ENCODE measurements around the gene TRIM17. TPM values are rescaled to one million over a fixed set of nuclear protein-coding genes. Genes with fewer than 3 reads are reported as not detected.

The TRIM17 gene
- total and polyA plus RNA-seq, 5 experiments from 2014 or later, result 0.39 to 3.1 (median 0.62) TPM

DNA sequence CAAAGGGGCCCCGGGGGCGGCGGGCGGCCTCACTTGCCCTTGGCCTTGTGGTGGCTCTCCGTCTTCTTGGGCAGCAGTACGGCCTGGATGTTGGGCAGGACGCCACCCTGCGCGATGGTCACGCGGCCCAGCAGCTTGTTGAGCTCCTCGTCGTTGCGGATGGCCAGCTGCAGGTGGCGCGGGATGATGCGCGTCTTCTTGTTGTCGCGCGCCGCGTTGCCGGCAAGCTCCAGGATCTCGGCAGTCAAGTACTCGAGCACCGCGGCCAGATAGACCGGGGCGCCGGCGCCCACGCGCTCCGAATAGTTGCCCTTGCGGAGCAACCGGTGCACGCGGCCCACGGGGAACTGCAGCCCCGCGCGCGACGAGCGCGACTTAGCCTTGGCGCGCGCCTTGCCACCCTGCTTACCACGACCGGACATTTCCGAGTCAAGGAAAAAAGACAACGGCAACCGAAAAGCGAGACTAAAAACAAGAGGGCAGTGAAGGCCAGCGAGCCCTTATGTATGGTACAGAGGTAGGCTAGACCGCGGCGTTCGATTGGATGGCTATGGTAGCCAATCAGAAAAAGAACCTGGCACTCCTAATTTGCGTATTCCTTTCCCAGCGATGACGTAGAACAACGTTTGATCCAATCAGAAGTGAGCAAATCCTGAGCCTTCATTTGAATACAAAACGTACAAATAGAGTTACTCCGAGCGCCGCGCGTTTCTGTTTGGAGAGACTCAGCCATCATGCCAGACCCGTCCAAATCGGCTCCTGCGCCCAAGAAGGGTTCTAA, 40.9 kb upstream of the TRIM17 start:
- peak; percentile 82 to 84 for ATAC-seq
- Mint-ChIP-seq H3K27ac (peak overlapping the region; percentile 89 to 100 (median 98)), H3K27me3 (peaks cover 0 to 30% (median 8%) of the 10 kb centered on the region in 5 donors), H3K4me1 (peaks cover 13 to 51% (median 34%) of the 10 kb centered on the region in 4 donors), H3K4me3 (peak overlapping the region; percentile 83 to 99 (median 94)), H3K9me3 (peaks cover 0 to 1% (median 0%) of the 10 kb centered on the region in 9 donors), H3K36me3 (peaks cover 0 to 9% (median 0%) of the 10 kb centered on the region in 3 donors)
- POLR2A ChIA-PET, result interaction anchor here (0.7 to 3.8 kb wide), 9 partner anchors 12 to 375 kb away, joined by 3 to 37 read pairs (median 4); partner anchors contain the start of genes ARF1, RNF187 and TRIM11
- DNase-seq, result peak; percentile 61 to 94 (median 86)

DNA sequence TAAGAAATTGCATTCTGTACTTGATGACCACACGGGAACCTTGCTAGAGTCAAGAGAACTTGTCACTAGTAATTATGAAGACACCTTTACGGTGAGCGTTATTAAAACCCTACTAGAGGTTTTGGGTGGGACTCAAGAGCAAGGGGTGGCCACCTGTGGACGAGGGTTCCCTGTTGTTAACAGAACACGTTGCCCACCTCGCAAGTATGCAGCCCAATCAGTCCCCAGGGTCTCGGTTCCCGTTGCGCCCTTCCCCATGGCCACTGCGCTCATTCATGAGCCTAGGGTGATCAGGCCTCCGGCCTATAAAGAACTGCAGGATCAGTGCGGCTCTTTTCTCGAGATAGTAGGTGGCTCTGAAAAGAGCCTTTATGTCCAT, 40.3 kb upstream of the TRIM17 start:
- no peak for DNase-seq
- peaks cover 13 to 49% (median 32%) of the 10 kb centered on the region in 4 donors for H3K4me1 Mint-ChIP-seq
- peak in 1 of 2 donors; percentile 2 for ATAC-seq
- POLR2A ChIA-PET, result interaction anchor here (0.5 to 3.8 kb wide), 9 partner anchors 13 to 375 kb away, joined by 3 to 37 read pairs (median 4); partner anchors contain the start of genes ARF1, RNF187 and TRIM11
- peaks cover 0 to 9% (median 0%) of the 10 kb centered on the region in 3 donors for H3K36me3 Mint-ChIP-seq
- H3K27me3 Mint-ChIP-seq, result peaks cover 0 to 28% (median 6%) of the 10 kb centered on the region in 5 donors
- peak overlapping the region; percentile 83 to 99 (median 94) for H3K4me3 Mint-ChIP-seq
- peaks cover 0 to 1% (median 0%) of the 10 kb centered on the region in 9 donors for H3K9me3 Mint-ChIP-seq
- H3K27ac Mint-ChIP-seq, result peak overlapping the region; percentile 89 to 100 (median 98)

DNA sequence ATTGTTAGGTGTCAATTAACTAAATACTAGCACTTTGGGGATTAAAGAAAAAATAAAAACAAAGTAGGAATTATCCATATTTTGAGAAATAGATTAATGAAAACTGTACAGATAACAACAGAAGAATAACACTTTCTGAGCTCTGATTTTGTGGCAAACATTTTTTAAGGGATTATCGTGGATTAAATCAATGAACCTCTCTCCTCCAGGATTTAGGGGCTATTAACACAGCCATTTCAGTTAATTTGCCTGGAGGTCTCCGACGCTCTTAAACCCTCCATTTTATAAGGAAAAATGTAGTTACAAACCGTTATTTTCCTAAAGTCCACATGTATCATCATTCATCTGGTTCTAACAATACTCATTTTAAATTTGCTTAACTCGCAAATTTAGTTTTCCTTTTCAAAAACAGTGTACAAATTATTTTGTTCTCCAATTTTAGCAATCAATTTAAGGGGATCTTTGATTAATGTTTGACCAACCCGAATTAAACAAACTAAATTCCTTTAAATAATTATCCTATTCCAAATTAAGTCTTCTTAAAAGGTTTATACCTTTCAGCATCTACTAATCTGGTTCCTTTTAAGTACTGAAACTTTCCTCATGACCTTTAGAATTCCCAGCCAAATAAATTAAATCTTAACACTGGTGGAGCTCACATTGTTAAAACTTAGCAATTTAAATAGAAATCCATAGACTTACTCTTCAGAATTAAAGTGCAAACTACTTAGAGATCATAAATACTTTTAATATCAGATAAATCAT, 39.8 kb upstream of the TRIM17 start:
- H3K27me3 Mint-ChIP-seq, result peaks cover 0 to 24% (median 6%) of the 10 kb centered on the region in 5 donors
- no peak for DNase-seq
- H3K4me3 Mint-ChIP-seq, result peak overlapping the region; percentile 83 to 99 (median 94)
- peaks cover 13 to 49% (median 32%) of the 10 kb centered on the region in 4 donors for H3K4me1 Mint-ChIP-seq
- ATAC-seq, result no peak
- POLR2A ChIA-PET, result interaction anchor here (0.5 to 3.8 kb wide), 4 partner anchors 31 to 242 kb away, joined by 4 to 20 read pairs (median 6); partner anchors contain the start of genes RNF187 and TRIM11
- peaks cover 0 to 9% (median 0%) of the 10 kb centered on the region in 3 donors for H3K36me3 Mint-ChIP-seq
- H3K27ac Mint-ChIP-seq, result peak overlapping the region in 6 of 10 donors; percentile 89 to 100 (median 99)
- peaks cover 0 to 1% (median 0%) of the 10 kb centered on the region in 9 donors for H3K9me3 Mint-ChIP-seq

DNA sequence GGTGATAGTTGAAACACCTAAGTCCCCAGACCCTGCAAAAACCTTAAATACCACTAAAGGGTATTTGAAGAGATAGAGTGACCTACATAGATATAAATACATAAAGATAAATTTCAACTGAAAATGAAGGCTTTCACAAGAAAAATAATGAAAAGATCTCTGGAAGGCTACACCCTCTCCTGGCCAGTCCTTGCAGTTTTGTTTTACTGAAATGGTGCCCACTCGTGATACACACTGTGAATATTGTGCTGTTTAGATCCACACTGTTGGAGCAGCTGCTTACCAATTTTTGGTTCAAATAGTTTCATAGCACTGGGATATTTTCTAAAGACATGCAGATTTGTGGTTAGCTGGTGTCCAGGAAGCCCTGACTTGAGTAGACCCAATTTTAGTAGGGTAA, 39.1 kb upstream of the TRIM17 start:
- DNase-seq (no peak), ATAC-seq (no peak)
- no peak overlapping the region for H3K27ac Mint-ChIP-seq
- H3K4me3 Mint-ChIP-seq, result peak overlapping the region in 3 of 10 donors; percentile 2 to 46 (median 15)
- H3K36me3 Mint-ChIP-seq, result peaks cover 0 to 9% (median 0%) of the 10 kb centered on the region in 3 donors
- POLR2A ChIA-PET, result interaction anchor here (1.4 to 3.8 kb wide), 2 partner anchors 32 to 49 kb away, joined by 4 to 20 read pairs; partner anchors contain the start of genes RNF187 and TRIM11
- H3K4me1 Mint-ChIP-seq, result peaks cover 13 to 46% (median 29%) of the 10 kb centered on the region in 4 donors
- peaks cover 0 to 18% (median 2%) of the 10 kb centered on the region in 5 donors for H3K27me3 Mint-ChIP-seq
- peaks cover 0 to 1% (median 0%) of the 10 kb centered on the region in 9 donors for H3K9me3 Mint-ChIP-seq

DNA sequence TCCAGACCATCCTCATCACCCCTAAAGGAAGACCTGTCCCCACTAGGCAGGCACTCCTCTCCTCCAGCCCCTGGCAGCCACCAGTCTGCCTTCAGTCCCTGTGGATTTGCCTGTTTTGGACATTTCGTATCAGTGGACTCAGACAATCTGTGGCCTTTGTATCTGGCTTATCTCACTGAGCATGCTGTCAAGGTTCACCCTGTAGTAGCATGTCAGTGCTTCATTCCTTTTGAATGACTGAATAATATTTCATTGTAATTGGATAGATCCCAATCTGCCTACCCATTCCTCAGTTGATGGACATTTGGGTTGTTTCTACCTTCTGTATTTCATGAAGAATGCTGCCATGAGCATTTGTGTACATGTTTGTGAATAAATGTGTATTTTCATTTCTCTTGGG, 37.6 kb upstream of the TRIM17 start:
- H3K9me3 Mint-ChIP-seq, result peaks cover 0 to 1% (median 0%) of the 10 kb centered on the region in 9 donors
- DNase-seq, result no peak
- H3K36me3 Mint-ChIP-seq, result peaks cover 0 to 9% (median 0%) of the 10 kb centered on the region in 3 donors
- H3K4me3 Mint-ChIP-seq, result peak overlapping the region in 2 of 10 donors; percentile 10 to 14
- POLR2A ChIA-PET, result no interaction called here
- H3K27me3 Mint-ChIP-seq, result peaks cover 0 to 14% (median 1%) of the 10 kb centered on the region in 5 donors
- peaks cover 13 to 37% (median 28%) of the 10 kb centered on the region in 4 donors for H3K4me1 Mint-ChIP-seq
- no peak for ATAC-seq
- H3K27ac Mint-ChIP-seq, result no peak overlapping the region

DNA sequence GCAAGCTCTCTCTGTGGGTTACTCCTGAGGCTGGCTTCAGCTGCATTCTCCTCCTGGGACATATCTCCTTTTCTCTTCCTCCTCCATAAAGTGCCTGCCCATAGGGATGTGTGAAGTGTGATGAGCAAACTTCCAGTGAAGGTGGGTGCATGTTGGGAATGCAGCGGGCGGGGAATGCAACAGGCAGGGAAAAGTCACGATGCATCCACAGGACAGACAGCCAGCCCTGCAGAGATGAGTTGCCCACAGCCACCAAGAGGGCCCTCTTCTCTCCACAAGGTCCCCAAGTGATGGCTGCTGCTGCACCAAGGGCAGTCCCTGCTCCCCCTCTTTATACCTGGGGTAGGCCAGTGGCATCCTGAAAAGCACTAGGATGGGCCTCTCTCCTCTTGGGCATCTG, 37.0 kb upstream of the TRIM17 start:
- Mint-ChIP-seq H3K9me3 (peaks cover 0 to 1% (median 0%) of the 10 kb centered on the region in 9 donors), H3K36me3 (peaks cover 0 to 9% (median 0%) of the 10 kb centered on the region in 3 donors)
- no peak for ATAC-seq

DNA sequence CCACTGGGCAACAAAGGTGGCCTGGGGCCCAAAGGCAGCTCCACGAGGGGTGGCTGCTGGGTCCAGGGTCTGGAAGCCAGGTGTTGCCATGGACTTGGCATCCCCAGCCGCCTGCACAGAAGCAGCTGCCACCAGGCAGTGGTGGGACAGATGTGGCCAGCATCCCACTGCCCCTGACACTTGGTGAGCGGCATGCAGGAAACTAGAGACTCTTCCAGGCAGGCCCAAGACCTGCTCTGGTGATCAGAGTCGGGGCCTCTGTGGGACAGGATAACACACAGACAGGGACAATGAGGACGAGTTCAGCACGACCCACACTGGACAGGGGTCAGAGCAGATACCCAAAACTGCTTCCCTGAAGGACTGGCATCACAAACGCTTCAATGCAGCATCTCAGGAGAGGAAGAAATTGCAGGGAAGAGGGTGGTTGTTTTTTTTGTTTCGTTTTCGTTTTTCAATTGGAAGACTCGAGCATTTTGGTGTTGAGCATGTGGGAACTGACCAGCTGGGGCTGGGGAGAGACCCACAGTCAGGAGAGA, 36.4 kb upstream of the TRIM17 start:
- peaks cover 1 to 10% (median 6%) of the 10 kb centered on the region in 5 donors for H3K27me3 Mint-ChIP-seq
- H3K27ac Mint-ChIP-seq, result no peak overlapping the region
- POLR2A ChIA-PET, result no interaction called here
- H3K4me1 Mint-ChIP-seq, result peaks cover 8 to 26% (median 20%) of the 10 kb centered on the region in 4 donors
- H3K9me3 Mint-ChIP-seq, result no peaks in the 10 kb centered on the region
- H3K36me3 Mint-ChIP-seq, result peaks cover 0 to 6% (median 0%) of the 10 kb centered on the region in 3 donors
- DNase-seq (no peak), ATAC-seq (no peak)
- H3K4me3 Mint-ChIP-seq, result peak overlapping the region in 1 of 10 donors; percentile 39

More for the DNA sequence above, 37.0 kb upstream of the TRIM17 start:
- H3K4me3 Mint-ChIP-seq, result no peak overlapping the region
- no peak for DNase-seq
- H3K27ac Mint-ChIP-seq, result no peak overlapping the region
- peaks cover 13 to 31% (median 25%) of the 10 kb centered on the region in 4 donors for H3K4me1 Mint-ChIP-seq
- H3K27me3 Mint-ChIP-seq, result peaks cover 1 to 10% (median 3%) of the 10 kb centered on the region in 5 donors
- POLR2A ChIA-PET, result no interaction called here

DNA sequence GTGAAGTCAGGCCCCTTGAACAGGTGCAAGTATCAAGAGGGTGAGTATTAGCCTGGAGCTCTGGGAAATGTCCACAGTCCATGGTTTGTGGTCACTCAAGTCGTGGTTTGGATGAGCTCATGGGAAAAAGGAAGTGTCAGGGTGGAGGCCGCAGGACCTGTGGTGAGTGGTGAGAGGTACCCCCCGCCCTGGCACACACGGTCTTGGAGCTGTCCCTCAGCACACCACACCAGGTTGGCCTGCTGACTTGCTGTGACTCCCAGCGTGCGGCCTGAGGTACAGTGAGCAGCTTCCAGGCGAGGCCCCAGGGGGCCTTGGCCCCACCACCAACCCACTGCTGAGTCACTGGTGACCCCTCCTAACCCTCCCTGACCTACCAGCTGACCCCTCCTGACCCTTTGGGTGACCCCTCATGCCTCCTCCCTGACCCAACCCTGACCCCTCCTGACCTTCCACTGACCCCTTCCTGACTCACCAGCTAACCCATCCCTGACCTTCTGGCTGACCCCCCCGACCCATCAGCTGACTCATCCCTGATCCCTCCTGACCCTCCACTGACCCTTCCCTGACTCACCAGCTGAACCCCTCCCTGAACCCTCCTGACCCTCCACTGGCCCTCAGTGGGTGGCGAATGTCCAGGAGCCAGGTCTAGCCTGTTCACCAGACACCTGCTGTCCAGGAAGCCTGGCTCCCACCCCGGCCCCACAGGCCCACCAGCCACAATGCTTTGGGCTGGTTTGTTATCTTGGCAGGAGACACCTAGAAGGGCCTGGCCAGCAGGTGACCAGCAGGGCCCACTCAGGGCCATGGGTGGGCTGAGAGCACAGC, 35.7 kb upstream of the TRIM17 start:
- peak overlapping the region in 1 of 10 donors; percentile 6 for H3K27ac Mint-ChIP-seq
- POLR2A ChIA-PET, result no interaction called here

DNA sequence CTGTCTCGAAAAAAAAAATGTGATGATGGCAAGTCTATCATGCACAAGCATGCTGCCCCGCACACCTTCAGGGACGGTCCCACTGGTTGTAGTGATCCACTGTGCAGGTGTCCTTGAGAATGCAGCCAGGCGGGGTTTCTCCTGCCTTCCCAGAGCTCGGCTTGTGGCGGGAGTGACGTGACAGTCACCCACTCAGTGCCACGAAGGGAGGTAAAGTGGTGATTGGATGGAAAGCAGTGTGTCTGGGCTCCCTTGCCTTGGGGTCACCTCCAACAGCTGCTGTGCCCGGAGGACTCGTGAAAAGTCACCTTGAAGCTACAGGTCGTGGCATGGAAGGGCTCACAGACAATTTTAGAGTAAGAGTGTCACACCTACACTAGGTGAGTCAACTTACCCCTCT, 33.5 kb upstream of the TRIM17 start:
- POLR2A ChIA-PET, result no interaction called here
- H3K27ac Mint-ChIP-seq, result no peak overlapping the region
- H3K4me3 Mint-ChIP-seq, result no peak overlapping the region
- peaks cover 7 to 37% (median 23%) of the 10 kb centered on the region in 5 donors for H3K27me3 Mint-ChIP-seq
- ATAC-seq (no peak), DNase-seq (no peak)
- H3K4me1 Mint-ChIP-seq, result peaks cover 6 to 19% (median 16%) of the 10 kb centered on the region in 4 donors
- peaks cover 0 to 2% (median 0%) of the 10 kb centered on the region in 9 donors for H3K9me3 Mint-ChIP-seq
- peaks cover 0 to 7% (median 0%) of the 10 kb centered on the region in 3 donors for H3K36me3 Mint-ChIP-seq

More for the DNA sequence above, 35.7 kb upstream of the TRIM17 start:
- Mint-ChIP-seq H3K9me3 (no peaks in the 10 kb centered on the region), H3K27me3 (peaks cover 1 to 15% (median 7%) of the 10 kb centered on the region in 5 donors), H3K4me1 (peaks cover 3 to 20% (median 15%) of the 10 kb centered on the region in 4 donors), H3K36me3 (peaks cover 0 to 6% (median 0%) of the 10 kb centered on the region in 3 donors), H3K4me3 (no peak overlapping the region)
- ATAC-seq (no peak), DNase-seq (no peak)

DNA sequence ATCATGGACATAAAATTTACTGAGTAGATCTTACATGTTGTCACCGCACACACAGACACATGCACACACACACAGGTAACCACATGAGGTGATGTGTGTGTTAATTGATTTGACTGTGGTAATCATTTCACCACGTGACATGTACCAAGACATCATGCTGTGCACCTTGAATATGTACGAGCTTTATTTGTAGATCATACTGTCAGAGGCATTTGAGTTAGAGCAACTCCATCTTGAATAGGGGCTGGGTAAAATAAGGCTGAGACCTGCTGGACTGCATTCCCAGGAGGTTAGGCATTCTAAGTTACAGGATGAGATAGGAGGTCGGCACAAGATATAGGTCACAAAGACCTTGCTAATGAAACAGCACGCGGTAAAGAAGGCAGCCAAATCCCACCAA, 31.7 kb upstream of the TRIM17 start:
- H3K4me3 Mint-ChIP-seq, result no peak overlapping the region
- ATAC-seq, result no peak
- peaks cover 0 to 4% (median 0%) of the 10 kb centered on the region in 9 donors for H3K9me3 Mint-ChIP-seq
- peaks cover 16 to 55% (median 39%) of the 10 kb centered on the region in 5 donors for H3K27me3 Mint-ChIP-seq
- peaks cover 0 to 2% (median 0%) of the 10 kb centered on the region in 3 donors for H3K36me3 Mint-ChIP-seq
- no peak overlapping the region for H3K27ac Mint-ChIP-seq
- peaks cover 9 to 17% (median 15%) of the 10 kb centered on the region in 4 donors for H3K4me1 Mint-ChIP-seq
- POLR2A ChIA-PET, result interaction anchor here (0.5 kb wide), 1 partner anchor 44 kb away, joined by 3 read pairs; no protein-coding TSS in a partner anchor
- DNase-seq, result no peak

DNA sequence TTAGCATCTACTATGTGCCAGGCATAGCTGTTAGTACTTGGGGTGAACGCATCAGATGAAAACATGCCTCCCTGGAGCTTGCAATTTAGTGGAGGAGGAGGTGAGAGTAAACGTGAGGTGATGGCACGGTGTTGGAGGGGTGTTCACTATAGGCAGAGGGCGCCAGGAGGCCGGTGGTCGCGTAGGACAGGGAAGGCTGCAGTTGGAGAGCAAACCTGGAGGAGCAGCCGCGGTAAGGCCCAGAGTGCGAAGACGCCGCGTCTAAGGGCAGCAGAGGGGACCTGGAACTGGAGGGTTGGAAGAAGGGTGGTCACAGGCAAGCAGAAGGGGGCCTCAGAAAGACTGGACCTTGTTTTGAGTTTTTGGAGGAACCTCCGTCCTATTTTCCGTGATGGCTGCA, 30.2 kb upstream of the TRIM17 start:
- Mint-ChIP-seq H3K4me3 (peak overlapping the region in 4 of 10 donors; percentile 14 to 83 (median 58)), H3K27ac (no peak overlapping the region), H3K27me3 (peaks cover 16 to 62% (median 53%) of the 10 kb centered on the region in 5 donors), H3K9me3 (peaks cover 0 to 4% (median 0%) of the 10 kb centered on the region in 9 donors), H3K4me1 (peaks cover 9 to 17% (median 15%) of the 10 kb centered on the region in 4 donors), H3K36me3 (peaks cover 0 to 2% (median 0%) of the 10 kb centered on the region in 3 donors)
- ATAC-seq (no peak), DNase-seq (no peak)
- POLR2A ChIA-PET, result no interaction called here
